PC-9 (cell line): Measurements from ENCODE around the gene TBC1D13. TPM values are rescaled to one million over a fixed set of nuclear protein-coding genes. Genes with fewer than 3 reads are reported as not detected.
A peak's percentile ranks its signal among the peaks of the same experiment; 100 is the strongest.

ENCODE experiments used
- BruUV-seq: library from RNA; stranded (reverse); fragments of 400-500 nt; replicated peaks from 2 replicates; lab custom pipeline; 2021; lab: Mats Ljungman, UMichigan
- CTCF ChIA-PET: fragments of 300-600 bp; sonication (Branson Sonifier 250); formaldehyde crosslinking; loops from one replicate; lab custom pipeline; 2022; ENCODE audit warnings: antibody characterized with exemption; lab: Charles Lee
- POLR2A ChIA-PET: fragments of 300-600 bp; sonication (Branson Sonifier 250); formaldehyde crosslinking; loops from one replicate; lab custom pipeline; 2022; ENCODE audit warnings: antibody characterized with exemption; ENCODE audit not compliant: unreplicated experiment; lab: Charles Lee
- DNase-seq, 2 experiments: peaks; one replicate each; pipeline versions ENCODE4 v3.0.0 to v3.0.0-alpha.2; 2015 to 2022; ENCODE audit warnings: mixed read lengths in 1 of 2
- H2AFZ ChIP-seq: fragments of 200-600 bp; sonication (generic); 2 replicates; pipeline ENCODE4 v1.8.1; 2017; ENCODE audit warnings: antibody characterized with exemption
- H3F3A ChIP-seq: fragments of 200-600 bp; sonication (generic); 2 replicates; pipeline ENCODE4 v1.8.1; 2017; ENCODE audit warnings: antibody characterized with exemption, mild to moderate bottlenecking, low read depth; ENCODE audit not compliant: insufficient read depth
- H3K27ac ChIP-seq: fragments of 200-600 bp; sonication (generic); 2 replicates; pipeline ENCODE4 v1.6.1; 2016; ENCODE audit warnings: mixed run types
- H3K27me3 ChIP-seq: fragments of 200-600 bp; sonication (generic); 2 replicates; pipeline ENCODE4 v1.6.1; 2016; ENCODE audit warnings: low read depth, mixed run types; ENCODE audit not compliant: insufficient read depth
- H3K36me3 ChIP-seq: fragments of 200-600 bp; sonication (generic); 2 replicates; pipeline ENCODE4 v1.6.1; 2016; ENCODE audit warnings: low read depth, mixed run types
- H3K4me1 ChIP-seq: fragments of 200-600 bp; sonication (generic); replicated peaks from 2 replicates; pipeline ENCODE4 v1.6.1; 2016; ENCODE audit warnings: mixed run types; ENCODE audit not compliant: insufficient read depth
- H3K4me2 ChIP-seq: fragments of 200-600 bp; sonication (generic); 2 replicates; pipeline ENCODE4 v1.6.1; 2017; ENCODE audit warnings: mixed run types
- H3K4me3 ChIP-seq: fragments of 200-600 bp; sonication (generic); 2 replicates; pipeline ENCODE4 v1.6.1; 2016; ENCODE audit warnings: mixed run types
- H3K79me2 ChIP-seq: fragments of 200-600 bp; sonication (generic); 2 replicates; pipeline ENCODE4 v1.6.1; 2017; ENCODE audit warnings: low read depth, mixed run types
- H3K9me2 ChIP-seq: fragments of 200-600 bp; sonication (generic); 2 replicates; pipeline ENCODE4 v1.8.1; 2017; ENCODE audit warnings: mild to moderate bottlenecking; ENCODE audit not compliant: insufficient read depth
- H3K9me3 ChIP-seq: fragments of 200-600 bp; sonication (generic); 2 replicates; pipeline ENCODE4 v1.8.1; 2016; ENCODE audit warnings: low read depth; ENCODE audit not compliant: insufficient read depth
- H4K20me1 ChIP-seq: fragments of 200-600 bp; sonication (generic); 2 replicates; pipeline ENCODE4 v1.8.1; 2017; ENCODE audit not compliant: insufficient read depth
- EZH2 ChIP-seq: fragments of 200-600 bp; sonication (generic); IDR thresholded peaks from 2 replicates; pipeline ENCODE4 v1.8.0; 2017; ENCODE audit warnings: antibody characterized with exemption, low read depth
- intact Hi-C: fragments of 100-400 bp; cut with micrococcal nuclease; formaldehyde crosslinking; loops from one replicate; pipeline ENCODE4 v1.10.0; 2022; ENCODE audit not compliant: unreplicated experiment
- total RNA-seq: library from RNA; stranded (reverse); gene quantifications from 2 replicates; pipeline ENCODE4 v1.2.3, GENCODE V29; 2021
- TF ChIP-seq, protein P1 (sequence below): fragments of 200-600 bp; sonication (generic); conservative IDR thresholded peaks from 2 replicates; pipeline ENCODE4 v1.6.1; 2017; ENCODE audit warnings: mixed run types, antibody characterized with exemption, mild to moderate bottlenecking, moderate library complexity

TBC1D13 gene
- total RNA-seq, 1 experiment from 2014 or later: 41.9 TPM

GRCh38 chr9:128771094-128771721, 15.8 kb upstream of the TBC1D13 start:
- Histone ChIP-seq H3F3A (peaks cover 34% of the 10 kb centered on the region), H3K9me3 (no peaks in the 10 kb centered on the region), H3K36me3 (no peaks in the 10 kb centered on the region; the same call in 1 of the 2 replicates), H4K20me1 (no peaks in the 10 kb centered on the region), H3K79me2 (peaks cover 31% of the 10 kb centered on the region), H3K4me2 (peak overlapping the region; percentile 89), H3K4me3 (peak overlapping the region; percentile 80), H2AFZ (peak overlapping the region; percentile 85), H3K9me2 (no peaks in the 10 kb centered on the region), H3K4me1 (peaks cover 11% of the 10 kb centered on the region; the same call in 1 of the 2 replicates), H3K27ac (peak overlapping the region; percentile 63), H3K27me3 (no peaks in the 10 kb centered on the region)
- POLR2A ChIA-PET: interaction anchor here (0.6 to 0.8 kb wide), 5 partner anchors 47 to 724 kb away, joined by 5 to 17 read pairs (median 7); partner anchors contain the start of gene ZDHHC12
- TF ChIP-seq EZH2: no peak
- TF ChIP-seq, protein P1, sequence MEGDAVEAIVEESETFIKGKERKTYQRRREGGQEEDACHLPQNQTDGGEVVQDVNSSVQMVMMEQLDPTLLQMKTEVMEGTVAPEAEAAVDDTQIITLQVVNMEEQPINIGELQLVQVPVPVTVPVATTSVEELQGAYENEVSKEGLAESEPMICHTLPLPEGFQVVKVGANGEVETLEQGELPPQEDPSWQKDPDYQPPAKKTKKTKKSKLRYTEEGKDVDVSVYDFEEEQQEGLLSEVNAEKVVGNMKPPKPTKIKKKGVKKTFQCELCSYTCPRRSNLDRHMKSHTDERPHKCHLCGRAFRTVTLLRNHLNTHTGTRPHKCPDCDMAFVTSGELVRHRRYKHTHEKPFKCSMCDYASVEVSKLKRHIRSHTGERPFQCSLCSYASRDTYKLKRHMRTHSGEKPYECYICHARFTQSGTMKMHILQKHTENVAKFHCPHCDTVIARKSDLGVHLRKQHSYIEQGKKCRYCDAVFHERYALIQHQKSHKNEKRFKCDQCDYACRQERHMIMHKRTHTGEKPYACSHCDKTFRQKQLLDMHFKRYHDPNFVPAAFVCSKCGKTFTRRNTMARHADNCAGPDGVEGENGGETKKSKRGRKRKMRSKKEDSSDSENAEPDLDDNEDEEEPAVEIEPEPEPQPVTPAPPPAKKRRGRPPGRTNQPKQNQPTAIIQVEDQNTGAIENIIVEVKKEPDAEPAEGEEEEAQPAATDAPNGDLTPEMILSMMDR: no peak
- BruUV-seq: no TSS peak
- CTCF ChIA-PET: interaction anchor here (0.6 kb wide), 2 partner anchors 108 to 322 kb away, joined by 4 to 5 read pairs; no protein-coding TSS in a partner anchor
- intact Hi-C loops: loop anchor here (1.0 kb wide), 2 partner anchors 47 to 136 kb away; partner anchors contain the start of gene ZDHHC12
- no peak for DNase-seq

- intact Hi-C loops: loop anchor here (1.0 kb wide), 3 partner anchors 15 to 137 kb away; partner anchors contain the start of genes TBC1D13 and ZDHHC12
- TSS peak; percentile 73 for BruUV-seq
Measured at GRCh38 chr9:128771745-128772519, 15.1 kb upstream of the TBC1D13 start, which contains the start of gene ZER1. Gene ZER1, minus strand, starts transcription at chr9:128771927. Its CDS starts 16,362 bp downstream, at chr9:128755565.

More at GRCh38 chr9:128771745-128772519, 15.1 kb upstream of the TBC1D13 start, which contains the start of gene ZER1:
- TF ChIP-seq EZH2: no peak
- TF ChIP-seq, protein P1: no peak
- Histone ChIP-seq H3K9me2 (no peaks in the 10 kb centered on the region), H3K9me3 (no peaks in the 10 kb centered on the region), H3K4me3 (peak within 1 kb of the TSS; percentile 80), H3K27ac (peak within 1 kb of the TSS; percentile 74), H3K79me2 (peaks cover 31% of the 10 kb centered on the region), H3K4me1 (peaks cover 11% of the 10 kb centered on the region; the same call in 1 of the 2 replicates), H3F3A (peaks cover 34% of the 10 kb centered on the region), H2AFZ (peak within 1 kb of the TSS; percentile 85), H4K20me1 (no peaks in the 10 kb centered on the region), H3K27me3 (no peaks in the 10 kb centered on the region), H3K4me2 (peak within 1 kb of the TSS; percentile 89), H3K36me3 (no peaks in the 10 kb centered on the region; the same call in 1 of the 2 replicates)
- DNase-seq: peak; percentile 77 to 95
- CTCF ChIA-PET: interaction anchor here (0.6 kb wide), 1 partner anchor 321 kb away, joined by 5 read pairs; no protein-coding TSS in a partner anchor
- POLR2A ChIA-PET: interaction anchor here (0.6 to 0.8 kb wide), 3 partner anchors 48 to 723 kb away, joined by 5 to 13 read pairs (median 6); partner anchors contain the start of gene ZDHHC12
